ENCODE measurements around the gene ACAD9.

Gene ACAD9

GRCh38 chr3:128881576-128881975 is 2.2 kb downstream of the ACAD9 start:
- Histone ChIP-seq H3K36me3 (peaks cover 29% of the 10 kb centered on the region), H3K27me3 (no peaks in the 10 kb centered on the region), H3K4me3 (ENCODE audit: low read depth, low read length) (no peak overlapping the region), H3K4me1 (no peaks in the 10 kb centered on the region; the same call in 1 of the 2 replicates), H3K9me3 (no peaks in the 10 kb centered on the region)
- no peak for DNase-seq
- no peak for TF ChIP-seq CTCF (IDR thresholded peaks at IDR 0.05; ENCODE audit: low read depth, low read length)

GRCh38 chr3:128882719-128883118 is 3.3 kb downstream of the ACAD9 start:
- no peak for DNase-seq
- peaks cover 36% of the 10 kb centered on the region for H3K36me3 ChIP-seq
- no peak for TF ChIP-seq CTCF (IDR thresholded peaks at IDR 0.05; ENCODE audit: low read depth, low read length)
- H3K4me1 ChIP-seq: no peaks in the 10 kb centered on the region; the same call in 1 of the 2 replicates
- no peak overlapping the region for H3K4me3 ChIP-seq (ENCODE audit: low read depth, low read length)
- H3K9me3 ChIP-seq: no peaks in the 10 kb centered on the region
- H3K27me3 ChIP-seq: no peaks in the 10 kb centered on the region

- DNase-seq: no peak
- Histone ChIP-seq H3K27me3 (no peaks in the 10 kb centered on the region), H3K4me3 (ENCODE audit: low read depth, low read length) (no peak overlapping the region), H3K4me1 (no peaks in the 10 kb centered on the region; the same call in 1 of the 2 replicates), H3K9me3 (no peaks in the 10 kb centered on the region), H3K36me3 (peaks cover 48% of the 10 kb centered on the region)
- TF ChIP-seq CTCF (IDR thresholded peaks at IDR 0.05; ENCODE audit: low read depth, low read length): no peak
Measured at GRCh38 chr3:128884992-128885391, 5.6 kb downstream of the ACAD9 start.

GRCh38 chr3:128889139-128889894 is 9.9 kb downstream of the ACAD9 start:
- Histone ChIP-seq H3K4me3 (ENCODE audit: low read depth, low read length) (no peak overlapping the region), H3K9me3 (no peaks in the 10 kb centered on the region), H3K36me3 (peaks cover 54% of the 10 kb centered on the region), H3K4me1 (no peaks in the 10 kb centered on the region), H3K27me3 (no peaks in the 10 kb centered on the region)
- no peak for TF ChIP-seq CTCF (IDR thresholded peaks at IDR 0.05; ENCODE audit: low read depth, low read length)
- DNase-seq: no peak

- TF ChIP-seq CTCF (IDR thresholded peaks at IDR 0.05; ENCODE audit: low read depth, low read length): no peak
- no peak for DNase-seq
- Histone ChIP-seq H3K4me1 (no peaks in the 10 kb centered on the region; the same call in 1 of the 2 replicates), H3K36me3 (peaks cover 79% of the 10 kb centered on the region), H3K9me3 (no peaks in the 10 kb centered on the region), H3K27me3 (no peaks in the 10 kb centered on the region), H3K4me3 (ENCODE audit: low read depth, low read length) (no peak overlapping the region)
Measured at GRCh38 chr3:128895843-128896697, 16.6 kb downstream of the ACAD9 start.
